ENCODE results near the gene PCSK6.

Gene PCSK6

DNA sequence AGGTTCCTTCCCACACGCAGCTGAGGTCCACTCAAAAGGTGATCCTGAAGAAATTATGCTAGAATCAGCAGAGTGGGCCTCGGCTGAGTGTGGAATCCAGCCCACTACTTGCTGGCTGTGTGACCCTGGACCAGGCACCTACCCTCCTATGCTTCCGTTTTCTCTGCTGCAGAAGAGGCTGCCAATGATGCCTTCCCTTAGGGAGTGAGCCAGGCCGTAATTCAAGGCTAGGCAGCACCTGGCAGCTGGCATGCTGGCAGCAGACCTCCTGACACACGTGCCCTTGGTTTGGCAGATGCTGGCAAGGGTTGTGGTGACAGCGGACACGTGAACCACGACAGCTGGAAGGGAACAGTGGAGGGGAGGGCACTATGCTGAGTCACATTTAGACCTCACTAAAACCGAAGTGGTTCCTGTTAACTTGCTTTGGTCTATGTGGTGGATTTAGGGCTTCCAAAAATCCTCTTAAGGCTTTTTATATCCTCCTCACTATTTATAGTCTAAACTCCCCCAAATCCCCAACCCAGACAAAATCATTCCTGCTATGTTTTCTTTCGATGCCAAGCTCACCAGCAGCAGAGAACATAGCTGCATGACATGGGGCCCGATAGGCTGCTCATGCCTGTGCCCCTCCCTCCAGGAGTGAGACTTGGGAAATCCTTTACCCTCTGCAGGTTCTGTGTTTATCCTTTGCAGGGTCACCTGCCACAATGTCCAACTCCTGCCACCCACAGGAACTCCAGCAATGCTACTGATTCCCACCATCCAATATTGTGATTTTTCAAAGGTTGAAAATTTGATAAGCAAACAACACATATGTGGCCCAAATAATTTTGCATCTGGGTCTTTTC is 10.6 kb upstream of the PCSK6 start:
- DNase-seq (ENCODE audit: low spot score) = no peak

DNA sequence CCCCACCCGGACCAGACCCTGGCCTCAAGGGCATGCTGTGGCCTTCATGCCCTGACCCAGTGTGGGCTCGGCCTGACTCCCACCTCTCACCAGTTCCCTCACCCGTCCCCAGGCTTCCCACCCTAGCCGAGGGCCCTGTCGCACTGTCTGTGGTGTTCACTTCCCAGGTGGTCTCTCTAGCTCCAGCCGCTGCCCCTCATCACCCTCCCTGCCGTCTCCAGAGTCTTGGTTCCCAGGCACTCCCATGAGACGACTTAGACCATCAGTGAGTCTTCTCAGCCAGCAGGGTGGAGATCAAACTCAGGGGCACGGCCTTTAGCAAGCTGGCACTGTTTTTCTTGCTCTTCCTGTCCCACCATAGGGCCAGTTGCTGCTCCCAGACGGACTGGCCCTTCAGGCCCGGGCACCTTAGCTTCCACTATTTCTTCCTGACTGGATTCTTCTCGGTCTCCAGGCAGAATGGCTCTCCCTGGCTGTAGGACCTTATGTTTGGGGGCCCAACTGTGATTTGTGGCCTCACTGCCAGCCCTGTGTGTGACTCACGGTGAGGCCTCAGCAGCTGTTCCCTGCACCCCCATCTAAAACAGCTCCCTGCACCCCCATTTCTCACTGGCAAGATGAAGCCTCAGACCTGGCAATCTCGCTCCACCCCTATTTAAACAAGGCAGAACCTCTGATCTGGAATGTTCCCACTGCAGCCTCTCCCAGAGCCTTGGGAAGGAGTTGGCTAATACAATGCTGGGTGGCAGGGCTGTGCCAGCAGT is 9.4 kb upstream of the PCSK6 start:
- no peak for DNase-seq (ENCODE audit: low spot score)

DNA sequence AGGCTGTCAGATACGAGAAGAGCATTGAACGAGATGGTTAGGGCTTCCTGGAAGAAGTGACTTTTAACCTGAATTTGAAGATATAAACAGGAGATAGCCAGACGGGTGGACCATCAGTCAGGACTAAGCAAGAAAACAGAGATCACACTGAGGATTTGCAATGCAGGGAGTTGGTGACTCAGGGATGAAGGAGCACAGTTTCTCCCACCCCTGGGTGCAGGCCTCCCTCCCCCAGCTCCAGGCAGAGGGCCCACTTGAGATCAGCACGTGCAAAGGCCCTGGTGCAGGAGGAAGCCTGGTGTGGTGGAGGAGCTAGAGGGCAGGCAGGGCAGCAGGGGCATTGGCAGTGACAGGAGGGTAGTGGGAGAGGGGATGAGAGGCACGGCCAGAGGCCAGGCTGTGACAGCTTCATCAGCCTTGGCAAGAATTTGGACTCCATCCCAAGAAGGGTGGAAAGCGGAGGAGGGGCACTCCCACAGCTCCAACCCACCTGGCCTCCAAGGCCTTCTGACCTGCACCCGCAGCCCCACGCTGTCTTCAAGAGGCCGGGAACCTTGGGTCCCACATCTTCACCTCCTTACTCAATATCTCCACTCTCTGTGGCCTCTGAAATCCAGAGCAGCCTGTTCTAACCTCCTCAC is 8.7 kb upstream of the PCSK6 start:
- DNase-seq (ENCODE audit: low spot score) = no peak

DNA sequence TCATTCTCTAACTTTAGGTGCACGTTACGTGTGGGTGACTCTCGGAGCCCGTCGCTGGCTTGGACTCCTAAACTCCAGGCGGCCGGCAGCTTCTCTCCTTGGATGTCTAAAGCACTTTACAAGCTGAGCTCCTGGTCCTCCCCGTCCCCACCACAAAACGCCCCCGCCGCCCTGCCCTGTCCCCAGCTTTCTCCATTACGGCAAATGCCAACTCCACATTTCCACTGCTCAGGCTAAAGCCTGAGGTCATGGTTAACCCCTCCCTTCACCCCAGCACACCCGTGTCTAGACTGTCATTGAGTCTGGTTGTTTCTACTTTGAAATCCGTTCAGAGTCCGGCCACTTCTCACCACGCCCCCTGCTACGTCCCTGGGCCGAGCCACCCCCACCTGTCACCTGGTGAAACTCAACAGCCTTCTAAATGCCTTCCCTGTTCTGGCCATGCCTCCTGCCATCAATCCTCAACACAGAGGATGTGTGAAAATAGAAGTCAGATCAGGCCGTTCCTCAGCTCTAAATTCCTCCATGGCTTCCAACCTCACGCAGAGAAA is 8.1 kb upstream of the PCSK6 start:
- DNase-seq (ENCODE audit: low spot score) = no peak

DNA sequence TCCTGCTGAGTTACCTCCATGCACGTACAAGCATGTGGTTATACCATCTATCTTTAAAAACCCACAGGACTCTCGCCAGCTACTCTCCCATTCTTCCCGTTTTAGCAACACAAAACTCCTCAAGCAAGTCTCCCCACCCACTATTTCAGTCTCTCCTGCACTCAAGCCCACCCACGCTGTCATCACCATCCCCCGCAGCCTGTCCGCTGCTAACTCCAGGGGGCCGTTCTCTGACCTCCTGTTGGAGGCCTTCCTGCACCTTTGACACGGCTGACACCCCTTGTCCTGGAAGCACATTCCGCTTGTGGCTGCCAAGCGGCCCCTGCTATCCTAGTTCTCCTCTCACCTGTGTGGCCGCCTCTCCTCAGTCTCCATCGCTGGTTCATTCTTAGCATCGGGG is 7.5 kb upstream of the PCSK6 start:
- no peak for DNase-seq (ENCODE audit: low spot score)

DNA sequence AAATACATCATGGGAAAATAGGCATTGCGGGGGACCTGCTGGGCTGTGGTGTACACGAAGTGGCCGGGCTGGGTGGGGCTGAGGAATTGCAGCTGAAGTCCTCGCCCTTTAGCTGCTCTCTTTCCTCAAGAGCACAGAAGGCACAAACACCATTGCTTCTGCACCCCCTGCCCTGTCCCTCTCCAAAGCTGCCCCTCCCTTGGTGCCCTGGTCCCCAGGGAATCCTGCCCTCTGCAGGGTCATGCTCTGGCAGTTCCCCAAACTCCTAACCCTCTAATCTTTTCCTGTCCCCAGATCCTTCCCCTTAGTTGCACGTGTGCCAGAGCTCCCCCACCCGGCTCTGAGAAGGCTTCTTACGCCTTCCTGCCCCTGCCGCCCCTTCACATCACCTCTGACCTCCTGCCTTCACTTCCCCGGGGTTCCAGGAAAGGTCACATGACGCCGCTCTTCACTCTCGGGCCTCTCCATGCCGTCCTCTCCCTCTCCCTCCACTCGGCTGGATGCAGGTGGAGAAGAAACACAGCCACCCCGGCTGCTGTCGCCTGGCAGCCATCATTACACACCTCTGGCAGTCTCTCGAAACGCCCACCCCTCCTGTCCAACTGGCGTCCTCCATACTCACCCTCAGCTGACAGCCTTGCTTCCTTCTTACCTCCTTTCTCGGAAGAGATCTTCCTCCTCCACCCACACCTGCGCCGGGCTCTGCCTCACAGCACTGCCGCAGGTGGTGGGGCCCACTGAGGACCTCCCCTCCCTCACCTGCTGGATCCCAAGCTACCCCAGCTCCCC is 6.9 kb upstream of the PCSK6 start:
- DNase-seq (ENCODE audit: low spot score) = no peak

DNA sequence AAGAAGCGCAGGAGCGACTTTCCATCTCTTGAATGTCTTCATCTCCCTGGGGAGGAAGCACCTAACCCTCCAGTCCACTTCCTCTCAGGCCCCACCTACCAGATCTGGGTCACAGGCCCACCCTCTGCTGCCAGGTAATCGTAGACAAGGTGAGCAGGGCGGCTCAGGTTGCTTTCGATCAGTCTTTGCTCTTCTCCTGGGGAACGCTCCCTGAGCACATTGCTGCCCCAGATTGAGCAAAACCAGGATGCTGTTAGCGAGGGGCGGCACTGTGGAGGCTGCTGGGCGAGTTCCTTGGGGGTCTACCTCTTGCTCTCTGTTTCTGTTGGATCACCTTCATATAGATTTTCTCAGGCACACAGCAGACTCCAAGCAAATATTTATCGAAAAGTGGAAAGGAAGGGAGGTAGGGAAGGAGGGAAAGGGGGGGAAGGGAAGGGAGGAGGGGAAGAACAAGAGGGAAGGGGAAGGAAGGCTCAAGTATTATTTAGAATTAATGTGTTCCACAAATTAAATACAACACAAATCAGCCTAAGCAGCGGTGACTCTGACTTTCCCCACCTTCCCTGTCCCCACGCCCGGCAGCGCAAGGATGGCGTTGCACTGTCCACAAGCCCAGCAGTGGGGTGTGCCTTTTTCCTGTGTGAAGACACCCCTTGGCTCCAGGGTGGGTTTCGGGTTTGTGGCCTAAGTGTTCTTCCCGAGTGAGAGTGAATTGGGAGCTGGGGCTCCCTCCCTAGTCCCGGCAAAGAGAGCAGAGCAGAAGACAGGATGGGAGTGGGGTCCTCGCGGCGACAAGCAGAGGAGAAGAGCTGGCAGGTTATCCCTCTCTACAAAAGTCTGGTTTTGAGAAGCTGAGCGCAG is 6.1 kb upstream of the PCSK6 start:
- DNase-seq (ENCODE audit: low spot score) = no peak

DNA sequence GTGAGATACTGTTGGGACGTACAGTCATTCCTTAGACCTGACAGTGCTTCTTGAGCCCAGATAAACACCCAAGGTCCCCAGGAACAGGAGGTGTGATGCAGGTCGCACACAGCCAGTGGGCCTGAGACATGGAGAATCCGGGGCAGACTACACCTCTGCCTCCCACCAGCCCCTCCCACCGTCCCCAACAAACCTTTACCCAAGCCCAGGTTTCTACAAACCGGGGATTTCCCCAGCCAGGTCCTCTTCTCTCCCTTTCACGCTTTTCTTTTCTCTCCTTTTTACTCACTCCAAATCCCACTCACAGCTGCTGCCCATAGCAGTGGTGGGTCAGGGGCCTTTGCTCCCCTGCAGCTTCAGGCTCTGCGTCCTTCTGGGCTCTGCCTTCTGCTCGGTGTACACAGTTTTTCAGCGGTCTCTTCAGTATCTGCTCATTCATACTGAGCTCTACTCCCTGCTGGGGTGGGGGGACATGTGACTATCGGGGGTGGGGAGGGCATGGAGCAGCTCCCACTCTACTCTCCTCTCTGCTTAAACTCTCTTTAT is 4.8 kb upstream of the PCSK6 start:
- no peak for DNase-seq (ENCODE audit: low spot score)

DNA sequence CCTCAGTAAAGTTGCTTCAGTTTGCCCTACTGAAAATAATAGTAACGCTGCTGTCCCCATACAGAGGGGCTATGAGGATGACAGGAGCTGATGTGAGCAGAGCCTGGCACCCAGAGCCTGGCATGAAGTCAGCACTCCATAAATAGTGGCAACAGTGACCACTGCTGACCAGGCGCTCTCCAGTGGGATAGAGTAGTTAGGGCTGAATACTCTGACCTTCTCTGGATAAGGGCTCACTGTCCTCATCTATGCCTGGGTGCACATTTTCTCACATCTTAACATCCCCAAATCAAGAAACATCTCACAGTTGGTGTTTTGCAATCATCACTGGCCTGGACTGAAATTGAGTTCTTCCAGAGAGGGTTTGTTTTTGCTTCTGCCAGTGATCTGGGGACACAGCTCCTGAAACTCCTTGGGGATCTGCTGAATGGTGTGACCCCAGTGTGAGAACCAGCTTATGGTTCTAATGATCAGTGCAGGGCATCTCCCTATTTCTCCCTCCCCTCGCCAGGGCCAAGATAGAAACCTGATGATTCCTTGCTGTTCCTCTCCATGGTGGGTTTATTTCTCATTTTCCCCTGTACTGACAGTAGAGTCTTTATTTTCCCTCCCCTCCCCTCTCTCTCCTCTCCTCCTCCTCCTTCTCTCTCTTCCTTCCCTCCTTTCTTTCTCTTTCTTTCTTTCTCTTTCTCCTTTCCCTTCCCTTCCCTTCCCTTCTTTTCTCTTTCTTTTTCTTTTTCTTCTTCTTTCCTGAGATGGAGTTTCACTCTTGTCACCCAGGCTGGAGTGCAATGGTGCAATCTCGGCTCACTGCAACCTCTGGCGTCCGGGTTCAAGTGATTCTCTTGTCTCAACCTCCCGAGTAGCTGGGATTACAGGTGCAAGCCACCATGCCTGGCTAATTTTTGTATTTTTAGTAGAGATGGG is 3.5 kb upstream of the PCSK6 start:
- no peak for DNase-seq (ENCODE audit: low spot score)

DNA sequence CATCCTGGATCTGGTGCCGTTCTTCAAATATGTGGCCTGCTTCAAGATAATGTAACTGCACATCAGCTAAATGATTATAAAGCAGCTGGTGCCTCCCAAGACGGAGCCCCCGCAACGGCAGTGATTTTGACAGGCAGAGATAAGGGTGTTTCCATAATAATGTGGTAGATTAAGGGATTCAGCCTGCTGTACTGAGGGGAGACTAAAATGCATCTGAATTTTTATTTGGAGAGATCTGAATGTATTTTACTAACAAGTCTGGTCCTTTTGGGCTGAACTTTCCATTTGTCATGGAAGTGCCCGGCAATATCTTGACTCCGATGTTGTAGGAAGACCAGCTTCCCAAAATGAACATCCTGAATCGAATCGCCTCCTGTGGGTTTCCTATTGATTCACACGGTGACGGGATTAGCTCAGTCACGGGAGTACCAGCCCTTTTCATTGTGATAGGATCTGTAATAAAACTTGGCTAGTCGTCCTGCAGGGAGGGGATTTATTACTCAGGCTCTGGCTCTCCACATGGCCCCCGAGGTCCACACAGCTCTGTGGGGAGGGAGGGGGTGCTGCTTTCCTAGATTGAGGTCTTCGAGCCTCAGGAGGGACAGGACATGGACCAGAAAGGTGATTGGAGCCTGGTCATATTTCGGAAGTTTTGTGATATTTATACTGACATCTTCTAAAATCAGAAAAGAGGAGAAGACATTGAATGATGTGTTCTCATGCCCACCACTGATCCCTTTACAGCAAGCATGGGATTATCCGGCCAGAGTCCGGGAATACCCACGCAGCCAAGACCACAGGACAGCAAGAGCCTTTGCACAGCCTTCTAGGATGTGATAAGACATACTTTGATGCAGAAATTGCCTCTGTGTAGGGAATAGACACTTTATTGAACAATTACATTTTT is 2.5 kb upstream of the PCSK6 start:
- DNase-seq (ENCODE audit: low spot score) = no peak

DNA sequence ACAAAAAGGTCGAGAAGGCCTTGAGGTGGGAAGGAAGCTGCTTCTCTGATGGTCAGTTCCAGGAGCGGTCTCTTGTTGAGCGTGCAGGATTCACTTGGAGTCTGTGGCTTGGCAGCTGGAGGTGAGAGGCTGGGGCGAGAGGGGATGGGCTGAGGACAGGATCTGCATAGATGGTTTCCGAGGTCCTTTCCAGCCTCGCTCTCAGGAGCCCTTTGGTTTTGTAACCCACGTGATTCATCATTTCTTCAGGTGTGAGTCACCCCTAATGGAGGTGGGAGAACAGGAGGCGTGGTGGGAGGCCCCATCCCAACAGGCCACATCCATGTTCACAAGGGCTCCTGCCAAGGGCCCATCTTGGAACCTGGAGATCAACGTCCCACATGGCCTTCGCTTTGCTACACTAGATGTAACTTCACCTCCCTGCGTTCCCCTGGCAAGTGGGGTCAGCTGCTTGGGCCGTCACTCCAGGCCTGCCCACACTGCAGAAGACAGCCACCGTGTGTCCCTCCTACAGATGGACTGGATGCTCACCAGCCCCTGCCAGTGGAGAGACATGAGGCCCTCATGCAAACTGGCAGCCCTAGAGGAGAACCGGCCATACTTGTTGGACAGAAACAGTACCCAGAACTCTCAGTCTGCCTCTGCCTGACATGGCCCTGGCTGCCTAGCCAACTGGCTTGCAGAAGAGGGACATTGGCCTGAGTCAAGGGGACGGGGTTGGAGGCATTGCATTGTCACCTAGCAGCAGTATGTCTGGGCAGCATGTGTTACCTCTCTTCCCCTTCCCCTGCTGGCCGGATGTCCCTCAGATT is 1.6 kb upstream of the PCSK6 start:
- DNase-seq (ENCODE audit: low spot score) = no peak

DNA sequence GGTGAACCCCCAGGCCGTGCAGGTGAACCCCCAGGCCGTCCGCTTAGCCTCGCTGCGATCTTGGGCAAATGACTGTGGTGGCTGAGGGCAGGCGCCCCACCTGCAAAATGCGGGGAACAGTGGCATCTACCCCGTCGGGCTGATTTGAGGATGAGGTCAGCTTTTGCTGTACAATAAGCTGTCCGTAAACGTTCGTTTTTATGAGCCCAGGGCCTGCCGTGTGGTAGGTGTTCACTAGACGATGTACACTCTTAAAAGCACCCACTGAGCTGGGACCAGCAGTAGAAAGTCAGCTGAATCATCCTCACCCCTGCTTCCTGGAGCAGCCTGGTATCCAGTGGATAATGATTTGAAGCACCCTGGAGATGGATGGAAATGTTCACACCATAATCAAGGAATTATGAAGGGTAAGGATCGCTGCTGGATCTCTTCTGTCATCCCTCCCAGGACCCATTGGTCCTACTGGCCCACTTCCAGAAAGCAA is 943 bp upstream of the PCSK6 start:
- no peak for DNase-seq (ENCODE audit: low spot score)

DNA sequence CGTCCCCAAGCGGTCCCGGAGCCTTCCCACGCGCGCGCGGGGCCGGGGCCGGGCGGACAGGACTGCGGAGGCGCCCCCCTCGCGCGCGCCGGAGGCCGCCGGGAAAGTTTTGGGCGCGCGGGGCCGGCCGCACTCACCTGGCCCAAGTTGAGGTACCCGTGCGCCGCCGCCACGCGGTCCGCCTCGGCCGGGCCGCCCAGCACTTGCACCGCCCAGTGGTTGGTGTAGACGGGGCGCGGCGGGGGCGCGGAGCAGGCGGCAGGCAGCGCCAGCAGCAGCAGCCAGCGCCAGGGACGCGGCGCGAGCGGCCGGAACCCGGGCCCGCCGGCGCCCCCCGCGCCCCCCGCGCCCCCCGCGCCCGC is 289 bp downstream of the PCSK6 start:
- DNase-seq (ENCODE audit: low spot score) = no peak

DNA sequence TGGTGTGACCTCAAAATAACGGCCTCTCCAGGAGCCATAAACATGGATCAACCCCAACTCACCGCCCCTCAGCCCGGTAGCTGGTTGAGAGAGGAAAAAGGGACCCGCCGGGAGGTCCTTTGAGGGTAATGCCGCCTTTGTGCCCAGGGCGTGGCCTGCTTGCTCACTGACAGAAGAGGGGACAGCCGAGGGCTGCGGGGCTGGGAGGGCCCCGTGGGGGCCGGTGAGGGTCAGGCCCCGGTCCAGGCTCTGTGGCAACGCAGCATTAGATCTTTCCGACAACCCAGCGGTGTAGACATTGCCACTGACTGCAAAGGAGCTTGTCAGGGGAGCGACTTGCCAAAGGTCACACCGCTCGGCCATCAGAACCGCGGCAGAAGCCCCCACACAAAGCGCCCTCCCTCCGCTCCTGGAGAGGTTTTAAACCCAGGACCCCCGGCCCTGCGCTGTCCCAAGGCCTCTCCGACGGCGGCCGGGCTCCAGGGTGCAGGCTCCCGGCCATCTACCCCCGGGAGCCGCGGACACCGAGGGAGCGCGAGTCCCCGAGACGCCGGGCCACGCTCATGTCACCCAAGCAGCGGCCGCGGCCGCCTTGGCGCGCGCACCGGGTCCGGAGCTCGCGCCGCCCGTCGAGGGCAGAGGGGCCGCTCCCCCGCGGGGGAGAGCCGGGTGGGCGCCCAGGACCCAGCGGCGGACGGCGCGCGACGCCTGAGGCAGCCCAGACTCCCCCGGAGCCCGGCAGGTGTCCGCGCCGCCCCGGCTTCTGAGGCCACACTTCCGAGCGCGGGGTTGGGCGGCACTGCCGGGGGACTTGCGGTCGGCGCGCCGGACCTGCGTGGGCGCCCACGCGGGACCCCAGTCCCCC is 975 bp downstream of the PCSK6 start:
- DNase-seq (ENCODE audit: low spot score) = no peak

DNA sequence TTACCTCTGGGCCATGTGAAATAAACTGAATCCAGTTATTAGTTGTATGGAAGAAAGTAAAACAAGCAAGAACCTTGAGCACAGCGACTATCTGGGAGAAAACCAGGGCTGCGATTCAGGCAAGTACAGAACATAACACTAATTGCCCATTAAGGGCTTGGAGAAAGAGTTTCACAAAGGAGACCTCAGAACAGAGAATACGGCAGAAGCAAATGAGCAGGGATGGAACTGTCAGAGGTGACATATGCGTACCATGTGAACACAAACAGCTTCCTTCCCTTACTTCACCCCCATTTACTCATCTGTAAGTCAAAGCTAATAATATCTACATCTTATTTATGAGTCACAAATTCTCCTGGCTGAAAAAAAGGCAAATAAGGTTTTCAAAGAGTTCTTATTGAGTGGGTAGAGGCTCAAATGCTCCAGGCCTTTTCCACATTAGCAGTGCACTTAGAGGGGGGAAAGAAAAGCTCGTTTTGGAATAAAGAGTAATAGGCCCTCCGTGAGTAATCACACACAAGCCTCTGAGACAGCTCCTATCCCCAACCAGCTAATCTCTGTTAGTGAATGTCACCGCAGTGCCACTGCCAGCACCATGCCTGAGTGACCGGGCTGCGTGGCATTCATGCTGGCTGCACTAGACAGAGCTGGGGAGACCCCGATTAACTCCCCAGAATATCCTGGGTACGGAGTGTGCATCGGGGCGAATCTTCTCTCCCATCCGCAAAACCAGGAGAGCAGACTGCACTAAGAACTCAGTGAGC is 2.6 kb downstream of the PCSK6 start:
- no peak for DNase-seq (ENCODE audit: low spot score)

All from SK-N-DZ (cell line).